Gastrocnemius medialis (tissue), 4 donors: ENCODE results near the gene INPP4B. TPM values are rescaled to one million over a fixed set of nuclear protein-coding genes. Genes with fewer than 3 reads are reported as not detected.

ENCODE experiments used
- ATAC-seq, 2 donors: fragments of 150-250 bp; one replicate each; pipeline ENCODE4 v1.9.1; 2016
- DNase-seq, 2 donors: peaks; one replicate each; pipeline ENCODE4 v3.0.0-alpha.2; 2019
- H3K27ac ChIP-seq, 4 donors: fragments of 200-600 bp; sonication (generic); 1 replicate in 1 of 4; 2 replicates in 3 of 4; pipeline ENCODE4 v1.5.1; 2016 to 2018; ENCODE audit warnings: mild to moderate bottlenecking in 2 of 4, moderate library complexity in 1 of 4
- H3K27me3 ChIP-seq, 3 donors: fragments of 200-600 bp; sonication (generic) in 2 of 3; 1 replicate in 1 of 3; 2 replicates in 2 of 3; pipeline versions ENCODE4 v1.5.1 to v1.6.0; 2016 to 2019; ENCODE audit warnings: mild to moderate bottlenecking in 1 of 3, moderate library complexity in 1 of 3
- H3K36me3 ChIP-seq, 2 donors: fragments of 200-600 bp; sonication (generic) in 1 of 2; one replicate each; pipeline ENCODE4 v1.5.1; 2017 to 2018
- H3K4me1 ChIP-seq, 2 donors: fragments of 200-600 bp; sonication (generic) in 1 of 2; one replicate each; pipeline ENCODE4 v1.5.1; 2016 to 2017; ENCODE audit warnings: mild to moderate bottlenecking in 2 of 2
- H3K4me3 ChIP-seq, 4 donors: fragments of 200-600 bp; sonication (generic) in 3 of 4; 1 replicate in 1 of 4; 2 replicates in 3 of 4; pipeline ENCODE4 v1.5.1; 2016 to 2019; ENCODE audit warnings: mild to moderate bottlenecking in 2 of 4
- H3K9me3 ChIP-seq, 3 donors: fragments of 200-600 bp; sonication (generic) in 2 of 3; 1 replicate in 1 of 3; 2 replicates in 2 of 3; pipeline ENCODE4 v1.5.1; 2016 to 2019
- CTCF ChIP-seq, 5 experiments: fragments of 450-650 bp in 3 of 5; fragments of 200-600 bp in 2 of 5; sonication (generic) in 2 of 5; IDR thresholded peaks in 4 of 5; conservative IDR thresholded peaks in 1 of 5; 1 replicate in 4 of 5; 2 replicates in 1 of 5; pipeline ENCODE4 v1.5.1; 2016 to 2019; ENCODE audit warnings: antibody characterized with exemption in 5 of 5, mild to moderate bottlenecking in 3 of 5, moderate library complexity in 3 of 5
- POLR2A ChIP-seq, 2 donors: fragments of 450-650 bp; IDR thresholded peaks; one replicate each; pipeline ENCODE4 v1.6.1; 2017; ENCODE audit warnings: antibody characterized with exemption in 2 of 2, mild to moderate bottlenecking in 2 of 2, moderate library complexity in 2 of 2
- in situ Hi-C, 4 donors: fragments of 200-750 bp; cut with MboI; loops; one replicate each; pipeline versions ENCODE4 v1.15.0 to v1.8.0; 2017; ENCODE audit warnings: low sequenced_read_pairs in 4 of 4
- intact Hi-C: fragments of 100-400 bp; cut with DNase I; formaldehyde crosslinking; loops from one replicate; pipeline ENCODE4 v1.15.1; 2023; ENCODE audit warnings: low total_unique reads
- total RNA-seq, 4 donors: library from RNA; depleted of rRNA; stranded (reverse); fragments of >200 nt; gene quantifications; one replicate each; pipeline versions ENCODE4 v1.1.0 to v1.2.3, GENCODE V29; 2016

Gene INPP4B
- total RNA-seq, 4 donors from 2014 or later: 7.5 to 23.6 (median 9.1) TPM

- Histone ChIP-seq H3K9me3 (no peaks in the 10 kb centered on the region), H3K4me1 (peaks cover 8 to 32% of the 10 kb centered on the region in 2 donors), H3K36me3 (no peaks in the 10 kb centered on the region), H3K4me3 (no peak overlapping the region), H3K27me3 (no peaks in the 10 kb centered on the region), H3K27ac (peak overlapping the region in 1 of 4 donors; percentile 14)
- no peak for DNase-seq
- TF ChIP-seq POLR2A (IDR thresholded peaks at IDR 0.05) (no peak), CTCF (IDR thresholded peaks at IDR 0.05 in 4 of 5, conservative IDR thresholded peaks at IDR 0.05 in 1 of 5) (no peak)
- intact Hi-C loops: loop anchor here (5.0 kb wide), 1 partner anchor 34 kb away; no protein-coding TSS in a partner anchor
- ATAC-seq: no peak
- in situ Hi-C loops: no loop called here
Measured at GRCh38 chr4:142378179-142378578, 467.9 kb downstream of the INPP4B start.

GRCh38 chr4:142377342-142378091 lies 468.6 kb downstream of the INPP4B start:
- intact Hi-C loops: loop anchor here (5.0 kb wide), 1 partner anchor 35 kb away; no protein-coding TSS in a partner anchor
- Histone ChIP-seq H3K27ac (peak overlapping the region in 1 of 4 donors; percentile 14), H3K4me1 (peaks cover 8 to 39% of the 10 kb centered on the region in 2 donors), H3K27me3 (no peaks in the 10 kb centered on the region), H3K9me3 (no peaks in the 10 kb centered on the region), H3K4me3 (no peak overlapping the region), H3K36me3 (no peaks in the 10 kb centered on the region)
- TF ChIP-seq POLR2A (IDR thresholded peaks at IDR 0.05) (no peak), CTCF (IDR thresholded peaks at IDR 0.05 in 4 of 5, conservative IDR thresholded peaks at IDR 0.05 in 1 of 5) (no peak)
- DNase-seq: no peak
- in situ Hi-C loops: no loop called here
- ATAC-seq: no peak

- Histone ChIP-seq H3K4me1 (peaks cover 8 to 43% of the 10 kb centered on the region in 2 donors), H3K27ac (no peak overlapping the region), H3K36me3 (no peaks in the 10 kb centered on the region), H3K27me3 (no peaks in the 10 kb centered on the region), H3K9me3 (no peaks in the 10 kb centered on the region), H3K4me3 (no peak overlapping the region)
- DNase-seq: no peak
- intact Hi-C loops (loop anchor here (5.0 kb wide), 1 partner anchor 36 kb away; no protein-coding TSS in a partner anchor), in situ Hi-C loops (no loop called here)
- ATAC-seq: no peak
- no peak for TF ChIP-seq CTCF (IDR thresholded peaks at IDR 0.05 in 4 of 5, conservative IDR thresholded peaks at IDR 0.05 in 1 of 5)
- no peak for TF ChIP-seq POLR2A (IDR thresholded peaks at IDR 0.05)
Measured at GRCh38 chr4:142376204-142376603, 469.9 kb downstream of the INPP4B start.

GRCh38 chr4:142373610-142374009 lies 472.5 kb downstream of the INPP4B start:
- Histone ChIP-seq H3K4me3 (no peak overlapping the region), H3K27me3 (no peaks in the 10 kb centered on the region), H3K4me1 (peaks cover 0 to 35% of the 10 kb centered on the region in 2 donors), H3K9me3 (no peaks in the 10 kb centered on the region), H3K36me3 (no peaks in the 10 kb centered on the region), H3K27ac (peak overlapping the region in 2 of 4 donors; percentile 46 to 54)
- intact Hi-C loops: no loop called here
- no peak for DNase-seq
- TF ChIP-seq CTCF (IDR thresholded peaks at IDR 0.05 in 4 of 5, conservative IDR thresholded peaks at IDR 0.05 in 1 of 5): no peak
- no peak for TF ChIP-seq POLR2A (IDR thresholded peaks at IDR 0.05)
- ATAC-seq: no peak
- in situ Hi-C loops: loop anchor here in 3 of 4 donors (25.0 kb wide), 2 partner anchors 339 to 464 kb away; partner anchors contain the start of gene INPP4B (in 2 of the 3)
